ENCODE data around the gene NLK.
"Not testable (repeated sequence)": the region's sequence is repeated elsewhere in the genome, so short reads cannot be mapped to it uniquely, and the experiment has no call there.

NLK gene

DNA sequence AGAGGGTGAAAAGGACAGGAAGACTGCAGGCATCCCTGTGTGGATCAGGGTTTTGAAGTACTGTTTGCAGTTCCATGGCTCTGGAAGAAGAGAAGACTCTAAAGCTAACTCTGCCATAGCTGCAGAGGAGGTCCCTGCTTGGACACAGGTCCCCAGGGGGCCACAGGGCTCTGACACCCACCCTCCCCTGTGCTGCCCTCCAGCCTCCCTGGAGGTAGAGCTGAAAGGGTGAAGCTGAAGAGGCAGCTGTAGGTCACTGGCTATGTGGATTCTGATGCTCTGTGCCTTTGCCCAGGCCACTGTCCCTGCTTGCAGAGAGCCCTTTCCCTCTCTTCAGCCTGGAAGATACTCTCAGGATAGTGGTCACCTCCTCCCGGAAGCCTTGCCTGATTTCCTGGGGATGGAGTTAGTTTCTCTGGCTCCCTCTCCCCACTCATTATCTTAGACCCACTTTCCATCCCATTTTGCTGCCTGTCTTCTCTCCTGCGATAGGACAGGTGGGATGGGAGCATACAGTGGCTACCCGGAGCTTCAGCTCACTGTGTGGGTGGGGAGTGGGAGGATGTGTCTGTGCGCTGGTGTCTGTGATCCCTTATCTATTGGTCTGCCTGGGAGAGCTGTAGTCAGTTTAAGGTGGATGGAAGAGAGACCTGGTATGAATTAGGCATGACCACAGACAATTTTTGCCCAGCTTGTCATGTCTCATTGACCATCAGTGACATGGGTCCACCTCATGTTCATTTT is 186.7 kb downstream of the NLK start:
- in situ Hi-C loops (cut with MboI; ENCODE audit: low pct_unique_long_range_greater_than_20kb, low sequenced_read_pairs, unreplicated experiment) = no loop called here
- DNase-seq (ENCODE audit: low spot score) = no peak
- TF ChIP-seq, protein P1, sequence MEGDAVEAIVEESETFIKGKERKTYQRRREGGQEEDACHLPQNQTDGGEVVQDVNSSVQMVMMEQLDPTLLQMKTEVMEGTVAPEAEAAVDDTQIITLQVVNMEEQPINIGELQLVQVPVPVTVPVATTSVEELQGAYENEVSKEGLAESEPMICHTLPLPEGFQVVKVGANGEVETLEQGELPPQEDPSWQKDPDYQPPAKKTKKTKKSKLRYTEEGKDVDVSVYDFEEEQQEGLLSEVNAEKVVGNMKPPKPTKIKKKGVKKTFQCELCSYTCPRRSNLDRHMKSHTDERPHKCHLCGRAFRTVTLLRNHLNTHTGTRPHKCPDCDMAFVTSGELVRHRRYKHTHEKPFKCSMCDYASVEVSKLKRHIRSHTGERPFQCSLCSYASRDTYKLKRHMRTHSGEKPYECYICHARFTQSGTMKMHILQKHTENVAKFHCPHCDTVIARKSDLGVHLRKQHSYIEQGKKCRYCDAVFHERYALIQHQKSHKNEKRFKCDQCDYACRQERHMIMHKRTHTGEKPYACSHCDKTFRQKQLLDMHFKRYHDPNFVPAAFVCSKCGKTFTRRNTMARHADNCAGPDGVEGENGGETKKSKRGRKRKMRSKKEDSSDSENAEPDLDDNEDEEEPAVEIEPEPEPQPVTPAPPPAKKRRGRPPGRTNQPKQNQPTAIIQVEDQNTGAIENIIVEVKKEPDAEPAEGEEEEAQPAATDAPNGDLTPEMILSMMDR (IDR thresholded peaks at IDR 0.05; ENCODE audit: extremely low read depth, insufficient read depth, missing control alignments) = no peak

DNA sequence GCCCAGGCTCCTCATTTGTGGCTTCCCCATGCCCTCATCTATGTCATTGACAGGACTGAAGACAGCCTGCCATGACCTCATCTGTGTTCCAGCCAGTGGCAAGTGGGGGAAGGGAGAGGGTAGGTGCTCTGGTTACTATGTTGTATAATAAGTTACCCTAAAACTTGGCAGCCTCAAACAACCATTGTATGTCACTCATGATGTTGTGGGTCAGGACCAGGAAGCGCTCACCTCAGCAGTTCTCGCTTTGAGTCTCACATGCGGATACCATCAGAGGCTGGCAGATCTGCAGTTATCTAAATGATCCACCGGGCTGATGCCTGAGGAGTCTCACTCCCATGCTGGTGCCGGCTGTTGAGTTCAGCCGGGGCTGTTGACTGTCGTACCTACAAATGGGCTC is 187.5 kb downstream of the NLK start:
- in situ Hi-C loops (cut with MboI; ENCODE audit: low pct_unique_long_range_greater_than_20kb, low sequenced_read_pairs, unreplicated experiment) = no loop called here
- DNase-seq (ENCODE audit: low spot score) = no peak
- TF ChIP-seq, protein P1 (IDR thresholded peaks at IDR 0.05; ENCODE audit: extremely low read depth, insufficient read depth, missing control alignments) = no peak

DNA sequence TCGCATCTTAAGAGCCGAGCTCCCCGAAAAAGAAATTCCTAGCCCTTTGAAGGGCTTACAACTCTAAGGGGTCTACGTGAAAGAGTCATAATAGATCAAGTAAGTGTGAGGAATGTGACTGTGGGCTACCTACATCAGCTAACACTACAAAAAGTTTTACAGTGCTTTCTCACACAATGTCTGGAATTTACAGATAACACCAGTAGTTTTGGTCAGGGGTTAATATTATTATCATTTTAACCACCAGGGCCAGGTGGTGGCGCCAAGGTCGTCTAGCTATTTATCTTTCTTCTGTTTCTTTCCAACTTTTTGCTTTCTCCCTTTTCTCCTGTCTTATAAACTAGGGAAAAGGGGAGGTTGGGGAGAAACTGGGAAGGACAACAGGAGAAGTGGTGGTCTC is 188.1 kb downstream of the NLK start:
- DNase-seq (ENCODE audit: low spot score); in situ Hi-C loops (cut with MboI; ENCODE audit: low pct_unique_long_range_greater_than_20kb, low sequenced_read_pairs, unreplicated experiment): not testable (repeated sequence)
- TF ChIP-seq, protein P1 (IDR thresholded peaks at IDR 0.05; ENCODE audit: extremely low read depth, insufficient read depth, missing control alignments) = peak; percentile 7

DNA sequence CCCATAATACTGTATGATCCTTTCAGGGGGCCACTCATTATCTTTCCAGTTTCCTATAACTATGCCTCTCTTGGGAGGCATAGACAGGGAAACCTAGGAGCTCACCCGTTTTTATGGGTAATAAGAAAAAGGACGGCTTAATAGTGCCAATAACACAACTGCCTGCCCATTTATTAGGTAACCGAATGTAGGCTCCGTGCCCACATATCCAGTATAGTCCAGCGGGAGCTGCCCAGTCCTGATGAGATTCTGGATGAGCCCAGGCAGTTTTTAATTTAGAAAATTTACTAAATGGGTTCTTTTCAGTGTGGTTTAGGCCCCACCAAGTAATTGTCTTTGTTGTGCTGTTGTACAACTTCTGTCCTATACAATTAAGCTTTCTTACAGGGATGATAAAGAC is 189.1 kb downstream of the NLK start:
- DNase-seq (ENCODE audit: low spot score); in situ Hi-C loops (cut with MboI; ENCODE audit: low pct_unique_long_range_greater_than_20kb, low sequenced_read_pairs, unreplicated experiment): not testable (repeated sequence)

DNA sequence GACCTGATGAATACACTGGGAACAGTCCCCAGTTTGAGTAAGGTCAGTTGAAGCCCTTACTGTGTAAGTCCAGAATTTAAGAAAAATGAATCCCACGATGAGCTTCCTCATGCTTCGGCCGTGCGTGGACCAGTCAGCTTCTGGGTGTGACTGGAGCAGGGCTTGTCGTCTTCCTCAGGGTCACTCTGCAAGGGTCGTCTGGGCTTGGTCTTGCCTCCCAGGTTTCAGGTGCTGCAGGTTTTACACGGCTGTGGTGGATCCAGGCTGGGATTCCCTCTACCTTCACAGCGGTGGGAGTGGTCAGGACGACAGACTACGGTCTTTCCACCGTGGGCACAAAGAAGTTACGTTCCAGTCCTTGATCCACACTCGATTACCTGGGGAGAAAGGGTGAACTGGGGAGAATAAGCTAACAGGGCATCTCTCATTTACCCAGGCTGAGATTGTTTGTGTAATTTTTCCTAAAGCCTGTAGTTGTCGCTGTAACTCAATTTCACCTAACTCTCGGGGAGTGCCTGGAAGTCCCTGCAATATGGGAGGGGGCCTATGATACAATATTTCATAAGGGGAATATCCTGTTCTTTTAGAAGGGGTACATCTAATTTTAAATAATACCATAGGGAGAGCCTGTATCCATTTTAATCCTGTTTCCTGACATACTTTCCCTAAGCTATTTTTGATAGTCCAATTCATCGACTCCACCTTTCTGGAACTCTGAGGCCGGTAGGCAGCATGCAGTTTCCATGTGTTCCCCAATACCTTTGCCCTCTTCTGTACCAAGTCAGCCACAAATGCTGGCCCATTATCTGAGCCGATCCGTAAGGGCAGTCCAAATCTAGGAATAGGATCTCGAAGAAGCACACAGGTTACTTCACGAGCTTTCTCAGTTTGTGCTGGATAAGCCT is 190.7 kb downstream of the NLK start:
- TF ChIP-seq, protein P1 (IDR thresholded peaks at IDR 0.05; ENCODE audit: extremely low read depth, insufficient read depth, missing control alignments) = peak; percentile 47
- DNase-seq (ENCODE audit: low spot score); in situ Hi-C loops (cut with MboI; ENCODE audit: low pct_unique_long_range_greater_than_20kb, low sequenced_read_pairs, unreplicated experiment): not testable (repeated sequence)

DNA sequence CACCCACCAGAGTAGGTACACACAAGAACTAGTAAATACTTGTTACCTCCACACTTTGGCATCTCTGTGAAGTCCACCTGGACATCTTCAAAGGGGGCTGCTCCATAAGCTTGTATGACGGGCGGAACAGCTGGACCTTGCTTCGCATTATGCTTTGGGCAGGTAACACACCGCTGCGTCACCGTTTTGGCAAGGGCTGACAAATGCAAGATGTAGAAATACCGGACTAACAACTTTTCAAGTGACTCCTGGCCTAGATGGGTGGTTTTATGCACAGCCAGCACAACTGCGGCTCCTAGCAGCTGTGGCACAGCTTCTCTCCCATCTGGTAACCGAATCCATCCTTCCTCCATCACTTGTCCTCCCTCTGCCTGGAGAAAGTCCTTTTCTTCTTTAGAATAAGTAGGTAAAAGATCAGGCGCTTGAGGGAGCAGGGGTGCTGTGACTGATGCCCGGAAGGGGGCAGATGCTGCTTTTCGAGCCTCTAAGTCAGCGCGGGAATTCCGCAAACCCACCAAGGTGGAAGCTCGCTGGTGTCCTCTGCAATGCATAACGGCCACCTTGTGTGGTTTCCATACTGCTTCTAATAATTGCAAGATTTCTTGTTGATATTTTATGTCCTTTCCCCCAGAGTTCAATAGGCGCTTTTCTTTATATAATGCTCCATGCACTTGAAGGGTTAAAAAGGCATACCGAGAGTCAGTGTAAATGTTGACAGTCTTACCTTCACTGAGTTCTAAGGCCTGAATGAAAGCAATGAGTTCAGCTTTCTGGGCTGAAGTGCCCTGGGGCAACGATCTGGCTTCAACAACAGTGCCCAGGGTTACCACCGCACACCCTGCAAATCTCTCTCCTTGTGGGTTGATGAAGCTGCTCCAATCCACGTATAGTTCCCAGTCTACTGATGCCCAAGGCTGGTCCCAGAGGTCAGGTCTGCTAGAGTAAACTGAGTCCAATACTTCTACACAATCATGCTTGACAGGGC is 191.7 kb downstream of the NLK start:
- DNase-seq (ENCODE audit: low spot score); in situ Hi-C loops (cut with MboI; ENCODE audit: low pct_unique_long_range_greater_than_20kb, low sequenced_read_pairs, unreplicated experiment): not testable (repeated sequence)

DNA sequence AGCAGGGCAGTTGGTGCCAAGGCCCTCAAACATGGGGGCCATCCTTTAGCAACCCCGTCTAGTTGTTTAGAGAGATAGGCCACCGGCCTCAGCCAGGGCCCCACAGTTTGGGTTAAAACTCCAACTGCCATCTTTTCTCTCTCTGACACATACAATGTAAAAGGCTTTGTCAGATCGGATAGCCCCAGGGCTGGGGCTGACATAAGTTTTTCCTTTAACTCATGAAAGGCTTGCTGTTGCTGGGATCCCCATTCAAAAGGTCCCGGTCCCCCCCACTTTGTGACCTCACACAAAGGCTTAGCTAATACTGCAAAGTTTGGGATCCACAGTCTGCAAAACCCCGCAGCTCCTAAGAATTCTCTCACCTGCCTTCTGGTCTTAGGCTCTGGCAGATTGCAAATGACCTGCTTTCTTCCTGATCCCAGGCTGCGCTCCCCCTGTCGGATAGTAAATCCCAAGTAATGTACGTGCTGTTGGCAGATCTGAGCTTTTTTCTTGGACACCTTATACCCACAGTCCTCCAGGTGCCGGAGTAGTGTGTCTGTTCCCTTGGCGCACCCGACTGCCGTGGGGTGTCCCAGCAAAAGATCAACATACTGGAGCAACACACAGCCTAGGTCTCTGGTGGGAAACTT is 192.7 kb downstream of the NLK start:
- in situ Hi-C loops (cut with MboI; ENCODE audit: low pct_unique_long_range_greater_than_20kb, low sequenced_read_pairs, unreplicated experiment); DNase-seq (ENCODE audit: low spot score): not testable (repeated sequence)

DNA sequence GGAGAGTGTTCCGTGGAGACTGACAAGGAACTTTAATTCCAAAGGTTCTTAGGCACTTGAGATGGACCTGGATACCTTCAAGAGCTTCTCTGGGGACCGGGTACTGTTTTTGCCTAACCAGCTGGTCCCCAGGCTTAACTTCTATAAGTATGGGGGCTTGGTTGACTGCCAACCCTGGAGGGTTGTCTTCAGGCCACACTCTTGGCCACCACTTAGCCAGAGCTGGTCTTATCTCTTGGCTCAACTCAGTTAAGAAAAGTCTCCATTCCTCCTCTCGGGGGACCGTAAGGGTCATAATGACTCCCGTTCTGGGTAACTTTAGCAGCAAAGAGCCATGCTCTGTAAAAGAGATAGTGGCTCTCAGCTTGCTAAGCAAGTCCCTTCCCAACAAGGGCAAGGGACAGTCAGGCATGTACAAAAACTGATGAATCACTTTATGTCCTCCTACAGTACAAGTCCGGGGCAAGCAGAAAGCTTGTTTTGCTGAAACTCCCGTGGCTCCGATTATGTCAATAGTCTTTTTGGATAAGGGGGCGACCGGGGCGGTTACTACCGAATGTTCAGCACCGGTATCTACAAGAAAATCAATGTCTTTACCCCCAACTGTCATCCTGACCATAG is 193.7 kb downstream of the NLK start:
- DNase-seq (ENCODE audit: low spot score); in situ Hi-C loops (cut with MboI; ENCODE audit: low pct_unique_long_range_greater_than_20kb, low sequenced_read_pairs, unreplicated experiment): not testable (repeated sequence)

DNA sequence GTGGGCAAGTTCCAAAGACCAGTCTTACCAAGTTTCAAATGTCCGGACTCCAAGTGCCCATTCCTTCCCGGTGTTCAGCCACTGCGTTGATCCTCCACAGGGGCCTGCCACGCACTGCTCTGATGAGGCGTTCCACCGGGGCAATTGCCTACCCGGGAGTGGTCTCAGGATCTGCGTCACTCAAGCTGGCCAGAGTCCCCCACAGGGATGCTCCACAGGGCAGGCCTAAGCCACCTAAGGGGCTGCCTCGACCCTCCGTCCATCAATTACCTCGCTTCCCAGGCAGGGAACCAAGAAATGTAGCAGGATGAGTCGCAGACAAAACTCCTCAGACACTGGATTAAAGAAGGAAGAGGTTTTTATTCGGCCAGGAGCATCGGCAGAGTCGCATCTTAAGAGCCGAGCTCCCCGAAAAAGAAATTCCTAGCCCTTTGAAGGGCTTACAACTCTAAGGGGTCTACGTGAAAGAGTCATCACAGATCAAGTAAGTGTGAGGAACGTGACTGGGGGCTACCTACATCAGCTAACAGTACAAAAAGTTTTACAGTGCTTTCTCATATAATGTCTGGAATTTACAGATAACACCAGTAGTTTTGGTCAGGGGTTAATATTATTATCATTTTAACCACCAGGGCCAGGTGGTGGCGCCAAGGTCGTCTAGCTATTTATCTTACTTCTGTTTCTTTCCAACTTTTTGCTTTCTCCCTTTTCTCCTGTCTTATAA is 196.2 kb downstream of the NLK start:
- in situ Hi-C loops (cut with MboI; ENCODE audit: low pct_unique_long_range_greater_than_20kb, low sequenced_read_pairs, unreplicated experiment); DNase-seq (ENCODE audit: low spot score): not testable (repeated sequence)
